Hematopoietic multipotent progenitor cell treated with erythropoietin and hydrocortisone succinate and interleukin-3 and kit ligand, for 6 days (in vitro differentiated cells): ENCODE measurements around the gene FABP3.

Experiments
- DNase-seq: peaks from one replicate; pipeline ENCODE4 v3.0.0-alpha.2; 2015

Gene FABP3

GRCh38 chr1:31373056-31373896 is at the start of gene FABP3:
Gene FABP3 (minus strand): TSS chr1:31373076. CDS start chr1:31373014, 62 bp downstream.
- DNase-seq: peak; percentile 73

GRCh38 chr1:31421371-31422040 is 48.6 kb upstream of the FABP3 start:
- peak; percentile 70 for DNase-seq

- DNase-seq: no peak
Measured at GRCh38 chr1:31420716-31421115, 47.8 kb upstream of the FABP3 start.

GRCh38 chr1:31418626-31419323 is 45.9 kb upstream of the FABP3 start:
- no peak for DNase-seq

- DNase-seq: no peak
Measured at GRCh38 chr1:31417148-31417547, 44.3 kb upstream of the FABP3 start.

GRCh38 chr1:31416101-31416736 is 43.3 kb upstream of the FABP3 start:
- no peak for DNase-seq

GRCh38 chr1:31415658-31416057 is 42.8 kb upstream of the FABP3 start:
- DNase-seq: no peak

- no peak for DNase-seq
Measured at GRCh38 chr1:31414980-31415370, 42.1 kb upstream of the FABP3 start.

- DNase-seq: peak; percentile 88
Measured at GRCh38 chr1:31413405-31414001, 40.6 kb upstream of the FABP3 start.

GRCh38 chr1:31412732-31413404 is 40.0 kb upstream of the FABP3 start, which contains the start of gene SERINC2:
Gene SERINC2 (plus strand): TSS chr1:31413213. CDS start chr1:31413266, 53 bp downstream.
- DNase-seq: peak; percentile 41

GRCh38 chr1:31412205-31412604 is 39.3 kb upstream of the FABP3 start:
- no peak for DNase-seq

- no peak for DNase-seq
Measured at GRCh38 chr1:31410871-31411270, 38.0 kb upstream of the FABP3 start.

- DNase-seq: peak; percentile 92
Measured at GRCh38 chr1:31409946-31410858, 37.3 kb upstream of the FABP3 start.

- no peak for DNase-seq
Measured at GRCh38 chr1:31408788-31409318, 36.0 kb upstream of the FABP3 start.

GRCh38 chr1:31407029-31407626 is 34.3 kb upstream of the FABP3 start:
- no peak for DNase-seq

- DNase-seq: no peak
Measured at GRCh38 chr1:31405578-31406245, 32.8 kb upstream of the FABP3 start.

GRCh38 chr1:31401241-31401640 is 28.4 kb upstream of the FABP3 start:
- DNase-seq: no peak

GRCh38 chr1:31400393-31400792 is 27.5 kb upstream of the FABP3 start:
- no peak for DNase-seq

GRCh38 chr1:31399976-31400375 is 27.1 kb upstream of the FABP3 start:
- no peak for DNase-seq

GRCh38 chr1:31398246-31398645 is 25.4 kb upstream of the FABP3 start:
- no peak for DNase-seq
